Midbrain (tissue), 1 donor: ENCODE data around the gene MDK.

Experiments
- DNase-seq: peaks from one replicate; lab custom pipeline; 2025; lab: John Stamatoyannopoulos, UW

The MDK gene

GRCh38 chr11:46382646-46383403, 1.4 kb downstream of the MDK start:
- DNase-seq: peak; percentile 9

GRCh38 chr11:46383404-46383758, 1.9 kb downstream of the MDK start:
- DNase-seq: no peak

- no peak for DNase-seq
Measured at GRCh38 chr11:46383974-46384701, 2.7 kb downstream of the MDK start.

DNA sequence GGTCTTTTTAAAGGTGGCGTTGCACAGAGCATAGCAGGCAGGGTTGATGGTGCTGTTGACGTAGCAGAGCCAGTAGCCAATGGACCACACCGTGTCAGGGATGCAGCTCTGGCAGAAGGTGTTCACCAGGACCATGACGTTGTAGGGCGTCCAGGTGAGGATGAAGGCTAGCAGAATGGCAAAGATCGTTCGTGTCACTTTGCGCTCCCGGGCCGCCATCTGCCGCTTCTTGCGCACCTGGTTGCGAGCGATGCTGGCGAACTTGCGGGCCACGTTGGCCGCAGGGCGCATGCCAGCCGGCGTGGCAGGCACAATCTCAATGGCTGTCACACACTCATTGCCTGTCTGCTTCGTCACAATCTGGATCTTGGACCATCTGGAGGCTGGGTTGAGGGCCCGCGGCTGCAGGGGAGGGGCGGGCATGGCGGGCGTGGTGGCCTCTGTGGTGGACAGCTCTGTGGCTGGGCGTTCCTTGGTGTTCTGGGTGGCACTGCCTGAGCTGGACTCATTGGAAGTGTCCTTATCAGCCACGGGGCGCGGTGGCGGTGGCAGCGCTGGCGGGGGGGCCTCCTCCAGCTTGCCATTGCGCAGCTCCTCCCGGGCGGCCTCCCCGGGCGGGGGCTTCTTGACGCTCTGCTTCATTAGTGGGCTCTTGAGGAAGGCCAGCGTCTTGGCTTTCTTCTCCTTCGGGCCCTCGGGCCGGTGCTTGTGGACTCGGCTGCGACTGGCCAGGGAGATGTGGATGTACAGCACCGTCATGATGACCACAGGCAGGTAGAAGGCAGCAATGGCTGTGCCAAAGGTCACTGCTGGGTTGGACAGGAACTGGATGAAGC, 3.9 kb downstream of the MDK start:
- no peak for DNase-seq

GRCh38 chr11:46386005-46386578, 4.6 kb downstream of the MDK start:
- no peak for DNase-seq

DNA sequence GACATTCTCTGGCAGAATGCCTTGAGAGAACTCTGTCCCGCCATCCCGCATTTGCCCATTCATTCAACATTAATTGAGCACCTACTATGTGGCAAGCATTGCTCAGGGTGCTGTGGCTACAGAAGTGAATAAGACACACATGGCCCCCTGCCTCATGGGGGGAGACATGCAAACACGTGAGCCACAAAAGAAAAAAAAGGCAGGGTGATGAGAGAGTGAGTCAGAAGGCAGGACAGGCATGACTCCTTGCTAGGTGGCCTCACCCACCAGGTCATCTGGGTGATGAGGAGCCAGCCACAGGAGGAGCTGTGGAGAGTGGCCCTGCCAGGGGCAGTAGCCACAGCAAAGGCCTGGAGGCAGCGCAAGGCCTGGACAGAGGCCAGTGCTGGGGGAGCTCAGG, 5.2 kb downstream of the MDK start:
- DNase-seq: no peak

GRCh38 chr11:46387456-46387855, 6.0 kb downstream of the MDK start:
- no peak for DNase-seq

GRCh38 chr11:46387919-46388618, 6.6 kb downstream of the MDK start:
- no peak for DNase-seq

DNA sequence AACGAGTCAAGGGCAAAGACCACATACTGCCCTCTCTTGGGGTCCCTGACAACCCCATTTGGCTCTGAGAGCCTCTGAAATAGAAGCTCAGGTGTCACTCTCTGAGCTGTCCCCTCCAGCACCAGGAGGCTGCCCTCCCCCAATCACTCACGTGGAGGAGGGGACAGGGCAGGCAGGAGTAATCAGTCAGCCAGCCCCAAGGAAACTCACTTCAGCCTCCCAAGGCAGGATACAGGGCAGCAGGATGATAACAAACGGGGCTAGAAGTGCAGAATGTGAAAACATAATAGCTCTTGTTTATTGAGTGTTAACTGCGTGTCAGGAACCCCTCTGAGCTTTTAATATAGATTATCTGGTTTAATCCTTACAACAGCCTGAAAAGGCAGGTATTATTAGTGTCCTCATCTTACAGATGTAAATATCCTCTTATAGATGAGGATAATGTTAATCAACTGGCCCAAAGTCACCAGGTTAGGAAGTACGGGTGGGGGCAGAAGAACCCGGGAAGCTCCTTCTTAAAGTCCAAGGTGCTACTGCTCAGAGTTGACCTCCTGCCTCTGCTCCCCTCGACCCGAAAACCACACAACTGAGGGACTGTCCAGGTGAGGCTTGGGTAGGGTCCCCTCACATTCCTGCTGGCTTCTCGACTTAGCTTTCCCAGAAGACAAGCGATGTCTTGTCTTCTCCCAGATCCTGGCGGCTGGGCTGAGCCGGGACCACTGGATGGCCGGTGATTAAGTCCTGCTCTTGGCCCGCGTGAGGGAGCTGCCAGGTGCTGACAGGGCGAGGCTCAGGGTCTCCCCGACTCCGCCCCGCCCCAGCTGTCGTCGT, 7.4 kb downstream of the MDK start:
- DNase-seq: no peak

- peak; percentile 49 for DNase-seq
Measured at GRCh38 chr11:46389450-46390330, 8.2 kb downstream of the MDK start.

GRCh38 chr11:46390331-46391171, 9.1 kb downstream of the MDK start:
- no peak for DNase-seq

GRCh38 chr11:46391186-46391577, 9.7 kb downstream of the MDK start:
- DNase-seq: no peak

- DNase-seq: no peak
Measured at GRCh38 chr11:46391578-46392420, 10.3 kb downstream of the MDK start, which contains the start of gene CHRM4. Gene CHRM4 (minus strand): TSS chr11:46391776. CDS start chr11:46386557, 5,219 bp downstream.

DNA sequence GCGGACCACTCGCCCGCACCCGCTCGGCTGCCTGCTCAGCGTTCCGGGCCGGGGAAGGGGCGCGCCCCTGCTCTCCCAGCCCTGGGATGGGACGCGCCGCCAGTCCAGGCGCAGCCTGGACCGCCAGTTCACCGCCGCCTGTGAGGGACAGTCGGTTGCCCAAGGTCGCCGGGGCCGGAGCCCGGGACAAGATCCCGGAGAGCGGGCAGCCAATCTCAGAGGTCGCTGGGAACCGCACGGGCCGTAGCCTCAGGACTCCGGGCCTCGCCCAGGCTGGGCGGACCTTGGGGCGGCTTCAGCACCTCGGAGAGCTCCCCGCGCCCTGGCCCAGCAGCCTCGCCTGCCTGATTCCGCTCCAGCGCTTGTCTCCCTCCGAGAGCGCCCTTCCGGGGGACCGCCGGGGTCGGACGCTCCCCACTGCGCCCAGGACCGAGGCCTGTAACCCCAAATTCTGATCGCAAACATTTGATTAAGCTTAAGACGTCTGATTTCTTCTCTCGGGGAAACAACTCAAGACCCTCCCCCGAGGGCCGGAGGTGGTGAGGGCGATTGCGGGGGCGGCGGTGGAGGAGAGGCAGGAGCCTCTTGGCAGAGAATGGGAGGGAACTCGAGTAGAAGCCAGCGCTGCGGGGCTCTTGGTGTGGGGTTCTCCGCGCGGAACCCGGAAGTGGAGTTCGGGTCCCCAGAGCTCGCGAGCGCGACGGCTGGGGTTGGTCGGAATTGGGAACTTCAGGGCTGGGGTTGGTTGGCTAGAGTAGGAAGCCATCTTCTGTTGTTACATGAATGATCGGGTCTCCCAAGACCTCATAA, 11.2 kb downstream of the MDK start:
- DNase-seq: peak; percentile 74

DNA sequence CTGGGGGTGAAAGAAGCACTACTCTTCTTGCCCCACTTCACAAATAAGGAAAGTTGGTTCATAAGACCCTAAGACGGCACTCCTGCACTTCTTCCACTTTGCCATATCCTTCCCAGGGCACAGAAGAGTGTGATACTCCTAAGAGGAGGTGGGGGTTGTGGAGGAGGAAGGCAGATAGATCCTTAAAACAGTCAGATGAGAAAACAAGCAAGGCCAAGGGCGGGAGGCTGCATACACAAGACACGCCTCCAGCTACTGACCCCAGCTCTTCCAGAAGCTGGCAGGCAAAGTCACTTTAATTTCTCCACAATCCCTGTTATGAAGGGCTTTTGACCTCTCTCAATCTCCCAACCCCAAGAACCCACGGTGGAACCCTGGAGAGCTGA, 11.8 kb downstream of the MDK start:
- no peak for DNase-seq

DNA sequence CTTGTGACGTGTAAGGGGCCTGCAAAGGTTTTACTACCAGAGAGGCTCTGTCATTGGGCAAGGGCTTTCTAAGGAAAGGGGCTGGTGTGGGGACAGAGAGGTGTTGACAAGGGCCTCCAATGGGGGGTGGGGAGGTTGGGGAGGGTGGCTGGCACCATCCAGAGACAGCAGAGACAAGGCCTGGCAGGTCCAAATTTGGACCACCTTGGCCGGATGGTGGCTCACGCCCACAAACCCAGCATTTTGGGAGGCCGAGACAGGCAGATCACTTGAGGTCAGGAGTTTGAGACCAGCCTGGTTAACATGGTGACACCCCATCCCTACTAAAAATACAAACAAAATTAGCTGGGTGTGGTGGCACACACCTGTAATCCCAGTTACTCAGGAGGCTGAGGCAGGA, 12.3 kb downstream of the MDK start:
- no peak for DNase-seq

- no peak for DNase-seq
Measured at GRCh38 chr11:46397526-46397925, 16.1 kb downstream of the MDK start.
